PFSK-1 (cell line): ENCODE results near the gene UBTD2.

Source experiments
- FOXP2 ChIP-seq: optimal IDR thresholded peaks from 2 replicates; pipeline ENCODE3; 2011; ENCODE audit warnings: borderline replicate concordance, control low read depth, inconsistent platforms; ENCODE audit not compliant: insufficient read depth; ENCODE audit errors: extremely low read length, extremely low read depth
- POLR2AphosphoS5 ChIP-seq: IDR thresholded peaks from 2 replicates; pipeline ENCODE4 v1.6.1; 2012; ENCODE audit warnings: low read depth, mild to moderate bottlenecking, control low read depth, low read length, moderate library complexity
- SIN3A ChIP-seq: IDR thresholded peaks from 2 replicates; pipeline ENCODE4 v1.6.1; 2012; ENCODE audit warnings: mild to moderate bottlenecking, low read length, moderate library complexity, borderline replicate concordance; ENCODE audit not compliant: insufficient read depth
- TAF1 ChIP-seq: IDR thresholded peaks from 2 replicates; pipeline ENCODE4 v1.6.1; 2012; ENCODE audit warnings: low read length, control low read depth, borderline replicate concordance; ENCODE audit not compliant: insufficient read depth
- TF ChIP-seq, protein P1 (sequence below), 2 experiments: IDR thresholded peaks; 2 replicates each; pipeline versions ENCODE4 v1.6.1 to v1.8.0; 2011 to 2012; ENCODE audit warnings: low read depth in 2 of 2, low read length in 2 of 2, control low read depth in 1 of 2, inconsistent platforms in 1 of 2, mild to moderate bottlenecking in 1 of 2, moderate library complexity in 1 of 2; ENCODE audit not compliant: insufficient read depth in 1 of 2

The UBTD2 gene

DNA sequence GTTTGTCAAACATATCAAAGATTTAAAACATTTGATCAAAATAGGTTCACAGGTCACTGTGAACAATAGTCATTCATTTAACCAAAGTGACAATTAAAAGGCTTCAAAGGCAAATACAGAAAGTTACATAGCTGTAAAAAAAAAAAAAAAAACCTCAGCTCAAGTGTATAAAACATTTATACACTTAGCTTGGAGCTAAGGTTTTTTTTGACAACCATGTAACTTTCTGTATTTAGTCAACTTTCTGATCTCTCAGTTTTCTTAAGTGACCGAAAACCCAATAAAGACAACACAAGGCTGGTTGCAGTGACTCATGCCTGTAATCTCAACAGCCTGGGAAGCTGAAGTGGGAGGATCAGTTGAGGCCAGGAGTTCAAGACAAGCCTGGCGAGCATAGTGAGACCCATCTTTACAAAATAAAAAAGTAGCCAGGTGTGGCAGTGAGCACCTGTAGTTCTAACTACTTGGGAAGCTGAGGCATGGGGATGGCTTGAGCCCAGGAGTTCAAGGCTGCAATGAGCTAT lies 16.4 kb upstream of the UBTD2 start:
- TF ChIP-seq, protein P1, sequence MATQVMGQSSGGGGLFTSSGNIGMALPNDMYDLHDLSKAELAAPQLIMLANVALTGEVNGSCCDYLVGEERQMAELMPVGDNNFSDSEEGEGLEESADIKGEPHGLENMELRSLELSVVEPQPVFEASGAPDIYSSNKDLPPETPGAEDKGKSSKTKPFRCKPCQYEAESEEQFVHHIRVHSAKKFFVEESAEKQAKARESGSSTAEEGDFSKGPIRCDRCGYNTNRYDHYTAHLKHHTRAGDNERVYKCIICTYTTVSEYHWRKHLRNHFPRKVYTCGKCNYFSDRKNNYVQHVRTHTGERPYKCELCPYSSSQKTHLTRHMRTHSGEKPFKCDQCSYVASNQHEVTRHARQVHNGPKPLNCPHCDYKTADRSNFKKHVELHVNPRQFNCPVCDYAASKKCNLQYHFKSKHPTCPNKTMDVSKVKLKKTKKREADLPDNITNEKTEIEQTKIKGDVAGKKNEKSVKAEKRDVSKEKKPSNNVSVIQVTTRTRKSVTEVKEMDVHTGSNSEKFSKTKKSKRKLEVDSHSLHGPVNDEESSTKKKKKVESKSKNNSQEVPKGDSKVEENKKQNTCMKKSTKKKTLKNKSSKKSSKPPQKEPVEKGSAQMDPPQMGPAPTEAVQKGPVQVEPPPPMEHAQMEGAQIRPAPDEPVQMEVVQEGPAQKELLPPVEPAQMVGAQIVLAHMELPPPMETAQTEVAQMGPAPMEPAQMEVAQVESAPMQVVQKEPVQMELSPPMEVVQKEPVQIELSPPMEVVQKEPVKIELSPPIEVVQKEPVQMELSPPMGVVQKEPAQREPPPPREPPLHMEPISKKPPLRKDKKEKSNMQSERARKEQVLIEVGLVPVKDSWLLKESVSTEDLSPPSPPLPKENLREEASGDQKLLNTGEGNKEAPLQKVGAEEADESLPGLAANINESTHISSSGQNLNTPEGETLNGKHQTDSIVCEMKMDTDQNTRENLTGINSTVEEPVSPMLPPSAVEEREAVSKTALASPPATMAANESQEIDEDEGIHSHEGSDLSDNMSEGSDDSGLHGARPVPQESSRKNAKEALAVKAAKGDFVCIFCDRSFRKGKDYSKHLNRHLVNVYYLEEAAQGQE (IDR thresholded peaks at IDR 0.05; ENCODE audit: insufficient read depth in 1 of 2, low read depth in 2 of 2, low read length in 2 of 2), result no peak
- TF ChIP-seq FOXP2 (no peak), SIN3A (no peak), POLR2AphosphoS5 (no peak), TAF1 (no peak)

DNA sequence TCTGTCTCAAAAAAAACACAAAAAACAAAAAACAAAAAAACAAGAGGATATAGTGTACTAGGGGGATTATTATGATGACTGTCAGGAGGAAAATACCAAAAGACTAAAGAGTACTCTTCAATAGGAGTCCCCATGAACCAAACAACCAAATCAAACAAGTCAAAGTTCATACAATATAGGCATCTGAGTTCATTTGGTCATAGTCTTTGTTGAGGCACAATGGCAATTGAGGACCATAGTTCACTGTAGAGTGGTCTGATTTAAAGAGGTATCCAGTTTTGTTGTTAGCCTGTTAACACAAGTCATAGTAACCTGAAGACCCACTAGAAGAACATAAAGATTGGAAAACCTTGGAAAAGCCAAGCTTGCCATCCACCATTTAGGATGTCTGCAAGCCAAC lies 11.3 kb upstream of the UBTD2 start:
- TF ChIP-seq POLR2AphosphoS5 (no peak), FOXP2 (no peak), TAF1 (no peak), SIN3A (no peak)
- TF ChIP-seq, protein P1 (IDR thresholded peaks at IDR 0.05; ENCODE audit: insufficient read depth in 1 of 2, low read depth in 2 of 2, low read length in 2 of 2), result no peak

DNA sequence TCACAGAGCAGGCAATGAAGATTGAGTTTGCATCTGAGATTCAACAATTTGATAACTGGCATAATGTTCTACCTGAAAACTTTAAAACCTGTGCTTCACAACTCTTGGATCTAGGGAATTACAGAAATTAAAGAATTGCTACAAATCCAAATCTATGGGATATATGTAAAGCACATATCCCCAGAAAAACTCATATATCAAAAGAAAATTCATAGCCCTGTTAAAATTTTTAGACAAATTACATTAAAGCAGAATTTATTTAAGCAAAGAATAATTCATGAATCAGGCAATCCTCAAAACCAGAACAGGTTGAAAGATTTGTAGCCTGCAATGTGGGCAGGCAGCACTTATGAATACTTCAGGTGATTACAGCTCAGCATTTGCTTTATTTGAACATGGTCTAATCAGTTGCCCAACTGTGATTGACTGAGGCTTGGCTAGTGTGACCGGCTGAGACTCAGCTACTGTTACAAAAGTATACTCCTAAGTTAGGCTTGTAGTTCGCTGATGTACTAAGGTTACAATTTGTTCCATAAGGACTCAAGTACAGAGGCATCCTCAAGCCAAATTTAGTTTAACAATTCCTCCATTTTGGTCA lies 10.3 kb upstream of the UBTD2 start:
- TF ChIP-seq TAF1 (no peak), FOXP2 (no peak), SIN3A (no peak), POLR2AphosphoS5 (no peak)
- TF ChIP-seq, protein P1 (IDR thresholded peaks at IDR 0.05; ENCODE audit: insufficient read depth in 1 of 2, low read depth in 2 of 2, low read length in 2 of 2), result no peak

DNA sequence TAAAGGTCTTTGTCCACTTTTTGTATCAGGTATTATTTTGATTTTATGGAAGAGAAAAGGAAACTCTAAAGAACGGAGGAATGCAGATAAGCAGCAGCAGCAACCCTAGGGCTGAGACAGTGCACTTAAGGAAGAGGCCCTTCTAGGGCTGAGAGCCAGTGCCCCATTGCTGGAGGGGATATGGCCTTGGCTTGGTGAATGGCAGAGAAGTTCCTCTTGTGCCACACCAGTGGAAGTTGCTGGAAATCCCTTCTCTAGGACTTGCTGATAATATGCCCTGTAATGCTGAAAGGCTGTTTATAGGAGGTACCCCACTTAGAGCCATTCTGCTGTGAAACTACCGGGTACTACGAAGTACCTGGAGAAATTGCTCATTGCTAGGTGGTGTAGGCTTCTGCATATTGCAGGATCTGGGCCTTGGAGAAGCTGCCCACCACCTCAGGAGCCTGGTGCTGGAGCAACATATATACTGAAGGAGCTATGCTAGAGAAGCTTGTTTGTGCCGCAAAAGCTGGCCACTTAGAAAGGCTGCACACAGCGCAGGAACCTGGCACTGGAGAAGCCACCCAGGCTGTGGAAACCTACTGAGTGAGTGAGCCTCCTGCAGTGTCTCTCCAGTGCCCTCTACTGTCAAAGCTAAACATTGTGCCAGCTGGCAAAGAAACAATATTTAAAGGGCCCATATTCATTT lies 9.6 kb upstream of the UBTD2 start:
- no peak for TF ChIP-seq TAF1
- no peak for TF ChIP-seq SIN3A
- no peak for TF ChIP-seq POLR2AphosphoS5
- TF ChIP-seq, protein P1 (IDR thresholded peaks at IDR 0.05; ENCODE audit: insufficient read depth in 1 of 2, low read depth in 2 of 2, low read length in 2 of 2), result no peak
- TF ChIP-seq FOXP2, result no peak

DNA sequence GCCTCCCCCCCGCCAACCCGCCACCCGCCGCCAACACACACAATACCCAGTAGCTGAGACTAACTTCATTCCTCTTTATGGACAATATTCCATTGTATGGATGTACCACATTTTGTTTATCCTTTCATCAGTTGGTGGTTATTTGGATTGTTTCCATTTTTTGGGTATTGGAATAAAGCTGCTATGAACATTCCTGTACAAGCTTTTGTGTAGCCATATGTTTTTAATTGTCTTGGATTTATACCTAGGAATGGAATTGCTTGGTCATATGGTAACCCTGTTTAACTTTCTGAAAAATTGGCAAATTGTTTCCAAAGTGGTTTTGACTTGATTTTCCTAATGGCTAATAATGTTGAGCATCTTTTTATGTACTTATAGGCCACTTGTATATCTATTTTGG lies 4.9 kb upstream of the UBTD2 start:
- TF ChIP-seq FOXP2 (no peak), POLR2AphosphoS5 (no peak), SIN3A (no peak), TAF1 (no peak)
- TF ChIP-seq, protein P1 (IDR thresholded peaks at IDR 0.05; ENCODE audit: insufficient read depth in 1 of 2, low read depth in 2 of 2, low read length in 2 of 2), result no peak
